Cerebellar cortex (tissue), 1 donor: Measurements from ENCODE around the gene FAM98B.

ENCODE experiments used
- DNase-seq: peaks from one replicate; pipeline ENCODE4 v3.0.0-alpha.2; 2015; ENCODE audit warnings: low spot score

FAM98B gene

GRCh38 chr15:38507570-38507969 lies 53.6 kb downstream of the FAM98B start:
- DNase-seq: no peak

GRCh38 chr15:38508647-38509046 lies 54.7 kb downstream of the FAM98B start:
- no peak for DNase-seq

GRCh38 chr15:38509152-38509551 lies 55.2 kb downstream of the FAM98B start:
- no peak for DNase-seq

GRCh38 chr15:38512901-38513300 lies 59.0 kb downstream of the FAM98B start:
- DNase-seq: peak; percentile 42

GRCh38 chr15:38514601-38515000 lies 60.7 kb downstream of the FAM98B start:
- DNase-seq: peak; percentile 90

GRCh38 chr15:38516626-38517025 lies 62.7 kb downstream of the FAM98B start:
- peak; percentile 82 for DNase-seq

GRCh38 chr15:38517312-38517975 lies 63.5 kb downstream of the FAM98B start:
- no peak for DNase-seq

GRCh38 chr15:38518084-38518483 lies 64.2 kb downstream of the FAM98B start:
- no peak for DNase-seq

GRCh38 chr15:38520035-38520434 lies 66.1 kb downstream of the FAM98B start:
- DNase-seq: peak; percentile 65

- no peak for DNase-seq
These were observed 67.4 kb downstream of the FAM98B start for GRCh38 chr15:38521316-38521715.

- DNase-seq: no peak
These were observed 69.0 kb downstream of the FAM98B start for GRCh38 chr15:38522922-38523321.

GRCh38 chr15:38524156-38524555 lies 70.2 kb downstream of the FAM98B start:
- no peak for DNase-seq

- no peak for DNase-seq
These were observed 71.6 kb downstream of the FAM98B start for GRCh38 chr15:38525489-38525888.

GRCh38 chr15:38526158-38526557 lies 72.2 kb downstream of the FAM98B start:
- no peak for DNase-seq

- no peak for DNase-seq
These were observed 74.4 kb downstream of the FAM98B start for GRCh38 chr15:38528294-38528693.

- no peak for DNase-seq
These were observed 76.2 kb downstream of the FAM98B start for GRCh38 chr15:38530113-38530512.

GRCh38 chr15:38531509-38531908 lies 77.6 kb downstream of the FAM98B start:
- peak; percentile 77 for DNase-seq

- DNase-seq: no peak
These were observed 78.8 kb downstream of the FAM98B start for GRCh38 chr15:38532728-38533127.

GRCh38 chr15:38533416-38533915 lies 79.5 kb downstream of the FAM98B start:
- no peak for DNase-seq

- DNase-seq: no peak
These were observed 80.0 kb downstream of the FAM98B start for GRCh38 chr15:38533926-38534325.

- DNase-seq: no peak
These were observed 80.8 kb downstream of the FAM98B start for GRCh38 chr15:38534691-38535090.

GRCh38 chr15:38535491-38536200 lies 81.7 kb downstream of the FAM98B start:
- peak; percentile 78 for DNase-seq

- DNase-seq: peak; percentile 97
These were observed 82.3 kb downstream of the FAM98B start for GRCh38 chr15:38536201-38536676.
